NCI-H446 treated with DMSO at 0.1 percent for 48 hours (cell line): Measurements from ENCODE around the gene SMTN.
A peak's percentile ranks its signal among the peaks of the same experiment; 100 is the strongest.

Experiments used
- DNase-seq: peaks from one replicate; lab custom pipeline; 2025; lab: John Stamatoyannopoulos, UW

The SMTN gene

DNA sequence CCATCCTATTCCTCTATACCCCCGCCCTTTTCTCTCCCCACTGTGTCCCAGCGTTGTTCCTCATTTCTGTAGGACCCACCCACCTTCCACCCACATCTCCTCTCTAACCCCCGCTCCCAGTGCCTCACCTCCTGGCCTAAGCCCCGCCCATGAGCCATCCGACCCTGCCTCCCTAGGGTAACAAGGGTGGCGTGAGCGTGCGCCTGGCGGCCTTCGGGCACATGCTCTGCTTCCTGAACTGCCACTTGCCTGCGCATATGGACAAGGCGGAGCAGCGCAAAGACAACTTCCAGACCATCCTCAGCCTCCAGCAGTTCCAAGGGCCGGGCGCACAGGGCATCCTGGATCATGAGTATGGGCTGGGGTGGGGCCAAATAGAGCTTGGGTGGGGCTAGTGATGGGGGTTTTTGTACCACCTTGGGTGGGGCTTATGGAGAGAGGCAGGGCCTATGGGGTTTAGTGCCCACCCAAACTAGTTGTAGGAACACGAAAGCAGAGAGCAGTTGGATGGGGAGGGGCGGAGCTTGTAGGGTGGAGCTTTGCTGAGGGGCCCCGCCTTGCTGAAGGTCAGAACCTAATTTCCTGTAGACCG, 46.2 kb downstream of the SMTN start:
- no peak for DNase-seq

DNA sequence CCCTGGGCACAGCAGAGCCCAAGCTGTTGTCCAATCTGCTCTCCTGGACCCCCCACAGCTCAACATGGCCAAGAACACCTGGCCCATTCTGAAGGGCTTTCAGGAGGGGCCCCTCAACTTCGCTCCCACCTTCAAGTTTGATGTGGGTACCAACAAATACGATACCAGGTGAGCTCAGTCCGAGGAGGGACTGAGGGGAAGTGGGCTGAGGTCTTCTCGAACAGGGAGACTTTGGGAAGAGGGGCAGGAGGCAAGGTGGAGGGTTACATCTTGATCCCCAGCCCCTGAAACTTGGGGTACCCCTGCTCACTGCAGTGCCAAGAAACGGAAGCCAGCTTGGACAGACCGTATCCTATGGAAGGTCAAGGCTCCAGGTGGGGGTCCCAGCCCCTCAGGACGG, 47.0 kb downstream of the SMTN start:
- no peak for DNase-seq

DNA sequence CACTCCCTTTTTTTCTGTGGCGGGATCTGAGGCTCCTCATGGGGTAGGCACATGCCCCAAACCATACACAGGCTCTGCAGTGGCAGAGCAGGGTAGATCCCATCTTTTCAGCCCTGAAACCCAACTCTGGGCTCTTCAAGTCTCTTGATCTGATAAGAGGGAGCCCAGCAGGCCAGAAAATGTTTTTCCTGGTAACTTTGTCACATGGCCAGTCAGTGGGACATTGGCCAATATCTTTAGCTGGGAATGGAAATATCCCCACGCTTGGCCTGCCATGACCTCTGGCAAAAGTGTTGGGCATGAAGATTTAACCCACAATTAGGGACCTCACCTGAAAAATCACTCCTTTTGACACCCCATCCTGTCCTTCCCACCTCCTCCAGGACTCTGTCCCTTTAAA, 49.8 kb downstream of the SMTN start:
- DNase-seq = no peak

DNA sequence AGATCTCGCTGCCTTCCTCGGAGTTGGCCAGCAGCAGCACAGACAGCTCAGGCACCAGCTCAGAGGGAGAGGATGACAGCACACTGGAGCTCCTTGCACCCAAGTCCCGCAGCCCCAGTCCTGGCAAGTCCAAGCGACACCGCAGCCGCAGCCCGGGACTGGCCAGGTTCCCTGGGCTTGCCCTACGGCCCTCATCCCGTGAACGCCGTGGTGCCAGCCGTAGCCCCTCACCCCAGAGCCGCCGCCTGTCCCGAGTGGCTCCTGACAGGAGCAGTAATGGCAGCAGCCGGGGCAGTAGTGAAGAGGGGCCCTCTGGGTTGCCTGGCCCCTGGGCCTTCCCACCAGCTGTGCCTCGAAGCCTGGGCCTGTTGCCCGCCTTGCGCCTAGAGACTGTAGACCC, 52.8 kb downstream of the SMTN start:
- DNase-seq = no peak

DNA sequence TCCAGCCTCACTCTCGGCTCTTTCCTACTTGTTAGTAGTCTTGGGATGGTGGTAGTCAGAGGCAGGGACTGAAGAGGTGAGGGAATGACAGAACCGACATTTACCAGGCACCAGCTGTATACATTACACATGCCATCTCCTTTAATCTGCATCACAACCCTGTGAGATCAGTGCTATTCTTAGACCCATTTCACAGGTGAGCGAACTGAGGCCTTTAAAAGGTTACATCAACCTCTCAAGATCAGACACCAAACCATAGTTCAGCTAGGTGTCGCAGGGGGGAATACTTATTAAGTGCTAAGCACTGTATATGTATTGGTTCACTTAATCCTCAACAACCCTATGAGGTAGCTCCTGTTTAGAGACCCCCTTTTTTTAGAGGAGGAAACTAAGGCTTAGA, 53.6 kb downstream of the SMTN start:
- no peak for DNase-seq

DNA sequence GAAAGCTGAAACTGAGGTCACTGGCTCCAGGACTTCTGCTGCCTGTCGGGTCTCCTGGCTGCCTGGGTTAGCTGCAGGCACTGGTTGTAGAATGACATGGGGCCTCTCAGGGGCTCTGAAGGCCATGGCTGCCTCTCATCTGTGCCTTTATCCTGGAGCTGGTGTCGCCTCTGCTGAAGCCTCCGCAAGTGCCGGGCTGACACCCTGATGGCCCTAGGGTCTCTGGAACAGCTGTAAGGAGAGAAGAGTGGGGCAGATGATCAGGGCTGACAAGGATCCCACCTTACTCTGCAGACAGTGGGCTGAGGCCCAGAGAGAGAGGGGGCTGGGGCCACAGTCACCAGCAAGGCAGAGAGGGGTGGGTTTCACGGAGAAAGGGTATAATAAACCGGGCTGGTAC, 54.6 kb downstream of the SMTN start:
- no peak for DNase-seq

DNA sequence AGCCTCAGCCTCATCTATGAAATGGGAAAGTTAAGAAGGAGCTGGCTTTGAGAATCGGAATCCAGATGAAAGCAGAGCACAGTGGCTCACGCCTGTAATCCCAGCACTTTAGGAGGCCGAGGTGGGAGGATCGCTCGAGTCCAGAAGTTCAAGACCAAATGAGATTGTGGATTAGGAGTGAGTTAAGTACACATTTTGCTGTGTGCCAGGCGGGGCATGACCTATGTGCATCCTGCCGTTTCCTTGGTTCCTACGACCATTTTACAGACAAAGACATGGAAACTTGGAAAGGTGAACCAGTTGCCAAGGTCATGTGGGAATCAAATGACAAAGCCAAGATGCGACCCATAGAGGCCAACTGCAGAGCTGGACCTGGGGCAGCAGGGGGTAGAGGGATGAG, 55.0 kb downstream of the SMTN start:
- no peak for DNase-seq

DNA sequence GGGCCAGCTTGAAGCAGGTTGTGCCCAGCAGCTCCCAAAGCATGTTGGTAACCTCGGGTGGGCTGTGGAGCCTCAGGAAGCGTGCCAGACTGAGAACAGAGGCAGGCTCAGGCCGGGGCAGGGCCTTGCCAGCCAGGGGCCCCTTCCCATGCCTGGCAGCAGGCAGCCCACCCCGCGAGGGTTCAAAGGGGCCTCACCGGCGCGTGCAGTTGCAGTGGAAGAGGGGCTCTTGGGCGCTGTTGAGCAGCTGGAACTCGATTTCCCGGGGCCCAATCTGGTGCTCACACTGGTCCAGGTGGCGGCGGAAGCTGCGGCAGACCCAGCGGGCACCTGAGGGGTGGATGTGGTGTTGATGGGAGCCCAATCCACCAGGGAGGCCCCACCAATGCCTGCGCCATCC, 55.6 kb downstream of the SMTN start:
- DNase-seq = no peak

DNA sequence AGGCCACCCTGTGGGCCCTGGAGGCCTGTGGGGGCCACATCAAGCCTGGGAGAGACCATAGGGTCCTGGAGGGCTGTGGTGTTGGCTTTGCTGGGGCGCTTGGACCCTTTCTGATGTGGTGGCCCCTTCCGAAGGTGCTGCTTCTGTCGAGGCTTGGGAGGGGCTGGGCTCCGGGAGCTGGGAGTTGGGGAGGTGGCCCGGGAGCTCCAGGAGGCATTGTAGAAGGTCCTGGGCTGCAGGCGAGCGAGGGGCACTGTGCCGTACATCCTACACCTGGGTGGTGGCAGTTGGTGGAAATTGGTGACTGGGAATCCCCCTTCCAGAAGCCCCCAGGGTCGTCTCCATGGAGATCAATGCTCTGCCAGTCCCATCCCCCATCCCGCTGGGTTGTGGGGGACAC, 56.6 kb downstream of the SMTN start:
- DNase-seq = no peak

DNA sequence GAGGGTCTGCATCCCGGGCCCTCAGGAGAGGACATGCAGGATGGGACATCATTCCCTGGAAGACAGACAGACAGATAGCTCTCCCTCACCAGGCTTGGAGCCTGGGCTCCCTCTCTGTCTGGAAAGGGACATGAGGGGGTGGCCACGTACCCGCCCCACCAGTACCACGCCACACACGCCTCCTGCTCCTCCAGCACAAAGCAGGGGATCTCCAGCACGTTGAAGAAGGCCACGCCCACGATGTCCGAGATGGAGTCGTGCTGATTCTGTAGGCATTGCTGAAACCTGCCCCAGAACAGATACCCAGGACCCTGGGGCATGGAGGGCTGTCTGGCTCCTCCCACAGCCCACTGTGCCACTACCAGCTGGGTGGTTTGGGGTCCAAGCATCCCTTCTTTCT, 57.0 kb downstream of the SMTN start:
- no peak for DNase-seq

DNA sequence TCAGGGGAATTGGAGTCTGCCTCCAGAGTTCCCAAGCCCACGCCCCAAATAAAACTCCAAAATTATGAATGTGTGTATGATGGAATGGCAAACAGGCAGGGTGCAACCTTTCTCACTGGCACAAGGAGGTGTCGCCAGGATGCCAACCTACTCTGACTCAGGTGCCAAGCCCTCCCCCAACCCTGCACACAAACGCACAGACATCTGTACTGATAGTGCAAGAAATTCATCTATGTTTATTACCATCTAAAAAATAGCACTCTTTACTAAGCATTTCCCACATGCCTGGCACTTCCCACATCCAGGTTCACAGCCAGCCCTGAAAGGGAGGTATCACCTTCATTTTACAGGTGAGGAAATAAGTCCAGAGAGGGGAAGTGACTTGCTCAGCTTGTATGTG, 57.9 kb downstream of the SMTN start:
- DNase-seq = no peak

DNA sequence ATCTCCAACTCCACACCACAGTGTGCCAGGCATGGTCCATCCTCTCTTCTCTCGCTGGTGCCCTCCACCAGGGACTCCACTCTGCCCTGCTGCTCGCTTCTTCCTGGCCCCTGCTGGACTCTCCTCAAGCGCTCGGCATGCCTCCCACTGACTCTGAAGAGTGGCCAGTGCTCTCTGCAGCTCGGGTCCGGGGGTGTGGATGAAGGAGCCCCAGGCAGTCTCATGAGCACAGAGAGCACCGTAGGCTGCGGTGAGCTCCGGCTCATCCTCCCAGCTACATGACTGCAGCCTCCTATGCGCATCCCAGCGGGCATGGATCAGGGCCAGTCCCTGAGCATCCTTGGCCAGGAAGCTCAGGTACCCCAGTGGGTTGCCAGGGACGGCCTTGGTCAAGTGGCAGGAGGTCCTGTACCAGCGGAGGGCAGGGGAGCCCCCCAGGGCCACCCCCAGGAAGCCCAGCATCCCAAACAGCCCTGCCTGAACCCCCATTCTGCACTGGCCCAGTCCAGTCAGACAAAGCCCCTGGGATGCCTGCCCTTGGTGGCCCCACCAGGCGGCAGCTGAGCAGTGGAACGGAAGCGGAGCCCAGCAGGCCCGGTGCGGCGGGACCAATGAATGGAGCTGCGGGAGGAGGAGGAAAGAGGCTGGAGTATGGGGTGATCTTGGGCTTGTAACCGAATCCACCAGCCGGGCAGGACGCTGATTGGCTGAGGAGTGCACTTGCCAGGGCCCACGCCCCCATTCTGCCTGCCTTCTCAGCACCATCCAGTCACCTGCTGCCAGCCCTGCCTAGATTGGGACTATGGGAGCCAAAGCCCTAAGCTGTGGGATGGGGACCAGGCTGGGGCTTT, 59.0 kb downstream of the SMTN start, which contains the start of gene PLA2G3:
Gene PLA2G3, minus strand, starts transcription at position 643 of the 851 bp plus-strand sequence. Its CDS starts 154 bp downstream, at position 489.
- peak; percentile 81 for DNase-seq

DNA sequence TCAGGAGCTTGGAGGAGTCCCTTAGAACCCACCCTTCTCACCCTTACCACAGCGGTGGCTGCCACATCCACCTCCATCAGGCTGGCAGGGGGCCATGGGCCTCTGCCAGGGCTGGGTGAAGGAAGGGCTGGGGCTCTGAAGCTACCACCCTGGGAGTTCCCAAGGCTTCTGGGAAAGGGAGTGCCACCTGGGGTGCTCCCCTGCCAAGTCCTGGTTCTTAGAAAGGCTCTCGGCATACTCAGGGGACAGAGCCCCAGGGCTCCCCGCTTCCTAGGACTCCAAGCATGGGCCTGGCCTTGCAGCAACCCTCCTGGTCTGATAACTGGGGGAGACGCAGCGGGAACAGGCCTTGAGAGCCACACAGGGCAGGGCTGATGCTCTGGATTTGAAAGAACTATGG, 59.6 kb downstream of the SMTN start:
- no peak for DNase-seq

DNA sequence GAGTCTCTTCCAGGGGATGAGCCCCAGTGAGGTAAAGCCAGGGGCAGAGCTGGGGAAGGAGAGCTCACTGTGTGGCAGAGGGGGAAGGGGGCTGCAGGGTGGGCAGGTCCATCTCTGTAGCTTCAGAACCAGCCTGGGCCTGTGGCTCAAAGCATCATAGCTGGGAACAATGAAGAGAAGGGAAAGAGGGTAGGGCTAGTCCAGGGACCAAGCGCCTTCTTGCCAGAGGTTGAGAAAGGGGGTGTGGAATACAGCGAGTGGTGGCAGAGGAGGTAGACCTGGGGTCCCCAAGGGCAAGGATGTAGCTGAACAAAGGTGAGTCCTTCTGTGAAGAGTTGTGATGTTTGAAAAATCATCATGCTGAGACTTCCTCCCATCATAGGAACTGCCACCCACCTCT, 60.4 kb downstream of the SMTN start:
- DNase-seq = no peak

DNA sequence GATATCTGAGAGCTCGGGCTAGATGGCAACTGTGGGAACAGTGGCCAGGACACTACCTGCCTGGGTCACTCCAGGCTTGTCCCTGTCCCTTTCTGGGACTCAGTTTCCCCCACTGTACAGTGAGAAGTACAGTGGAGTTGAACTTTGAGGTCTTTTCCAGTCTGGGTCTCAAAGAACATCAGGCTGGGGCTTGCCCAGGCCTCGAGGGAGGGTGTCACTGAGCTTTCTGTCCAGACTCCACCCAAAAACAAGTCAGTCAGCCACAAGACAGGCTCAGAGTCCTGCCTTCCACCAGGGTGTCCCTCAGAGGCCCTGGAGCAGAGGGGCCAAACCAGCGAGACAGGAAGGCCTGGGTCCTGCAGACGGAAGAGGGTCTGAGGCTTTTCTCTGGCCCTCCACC, 61.2 kb downstream of the SMTN start:
- no peak for DNase-seq

DNA sequence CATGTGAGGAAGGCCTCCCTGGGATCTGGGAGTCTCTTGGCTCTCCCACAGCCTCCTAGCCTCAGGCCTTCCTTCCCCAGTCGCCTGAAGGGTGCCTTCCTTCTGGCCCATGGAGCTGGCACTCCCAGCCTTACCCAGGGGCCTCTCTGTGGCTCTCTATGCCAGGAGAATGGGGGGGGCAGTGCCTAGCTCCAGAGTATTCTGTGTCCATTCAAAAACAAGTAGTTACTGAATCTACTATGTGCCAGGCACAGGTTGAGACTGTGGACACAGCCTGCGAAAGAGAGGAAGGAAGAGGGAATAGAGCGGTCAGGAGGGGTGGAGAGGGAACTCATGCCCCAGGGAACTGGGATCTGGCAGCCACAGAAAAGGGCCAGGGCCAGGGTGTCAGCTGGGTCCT, 61.9 kb downstream of the SMTN start:
- DNase-seq = no peak

DNA sequence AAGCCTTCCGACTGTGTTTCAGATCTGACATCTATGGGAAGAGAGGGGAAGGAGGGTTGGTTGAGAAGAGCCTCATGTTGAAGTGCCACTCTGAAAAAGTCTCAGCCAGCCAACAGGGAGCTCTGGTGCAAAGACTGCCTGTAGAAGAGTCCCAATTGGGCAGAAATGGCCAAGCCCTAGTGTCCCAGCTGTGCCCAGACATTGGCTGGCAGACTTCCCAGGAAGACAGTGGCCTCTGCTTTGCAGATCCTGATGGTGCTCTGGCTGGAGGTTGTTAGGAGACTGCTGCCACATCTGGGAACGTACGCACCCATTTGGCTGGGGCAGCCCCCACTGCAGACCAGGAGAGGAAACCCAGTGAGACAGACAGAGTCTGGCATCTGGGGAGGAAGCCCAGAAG, 62.4 kb downstream of the SMTN start:
- DNase-seq = peak; percentile 22

DNA sequence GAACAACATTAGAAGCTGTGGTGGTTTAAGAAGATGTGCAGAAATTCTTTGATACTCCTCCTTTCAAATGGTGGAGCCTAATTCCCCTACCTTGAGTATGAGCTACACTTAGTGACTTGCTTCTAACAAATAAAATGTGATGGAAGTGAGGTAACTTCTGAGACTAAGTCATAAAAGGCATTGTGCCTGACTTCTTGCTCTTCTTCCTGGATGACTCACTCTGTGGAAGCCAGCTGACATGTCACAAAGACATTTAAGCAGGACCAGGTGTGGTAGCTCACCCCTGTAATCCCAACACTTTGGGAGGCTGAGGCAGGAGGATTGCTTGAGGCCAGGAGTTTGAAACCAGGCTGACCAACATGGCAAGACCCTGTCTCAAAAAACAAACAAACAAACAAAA, 63.1 kb downstream of the SMTN start:
- no peak for DNase-seq

DNA sequence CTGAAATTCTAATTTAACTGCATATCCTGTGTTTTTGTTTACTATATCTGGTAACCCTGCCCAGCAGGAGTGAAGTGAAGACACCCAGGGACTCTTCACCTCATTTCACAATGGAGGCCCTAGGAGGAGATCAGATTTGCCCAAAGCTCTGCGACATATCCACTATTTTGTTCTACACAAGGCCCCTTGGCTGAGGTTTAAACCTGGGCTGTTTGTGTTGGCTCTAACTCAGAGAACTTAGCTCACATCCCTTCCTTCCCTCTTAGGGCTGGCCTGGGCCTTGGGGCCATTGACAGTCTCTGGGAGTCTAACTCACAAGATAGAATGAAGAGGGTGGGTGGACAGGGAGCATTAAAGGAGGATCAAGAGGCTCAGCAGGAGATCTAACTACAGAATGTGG, 67.4 kb downstream of the SMTN start:
- DNase-seq = no peak

DNA sequence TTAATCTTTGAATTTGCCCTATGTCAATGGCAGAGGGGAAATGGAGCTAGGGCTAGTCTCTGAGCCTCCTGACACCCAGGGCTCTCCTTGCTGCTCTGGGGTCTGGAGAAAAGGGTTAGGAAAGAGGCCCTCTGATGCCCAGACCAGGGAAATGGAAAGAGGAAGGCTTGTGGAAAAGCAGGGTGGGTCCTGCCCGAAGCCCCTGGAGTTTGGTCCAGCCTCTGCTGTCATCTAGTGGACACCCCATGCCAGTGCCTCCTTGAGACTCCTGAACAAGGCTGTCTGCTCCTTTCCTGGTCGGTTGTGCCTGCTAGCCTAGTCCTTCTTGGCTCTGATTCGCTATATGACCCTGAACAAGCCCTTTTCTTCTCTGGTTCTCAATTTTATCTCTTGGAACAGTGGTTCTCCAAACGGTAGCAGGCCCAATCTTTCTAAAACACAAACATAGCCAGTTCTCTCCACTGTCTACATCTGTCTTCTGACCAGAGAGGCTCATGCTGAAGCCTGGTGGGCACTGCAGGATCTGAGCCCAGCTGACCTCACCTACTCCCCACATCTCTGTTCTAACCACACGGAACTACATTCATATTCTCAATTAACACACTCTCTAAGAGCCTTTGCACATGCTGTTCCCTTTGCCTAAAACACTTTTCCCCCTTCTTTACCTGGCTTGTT, 68.0 kb downstream of the SMTN start:
- DNase-seq = peak; percentile 56

DNA sequence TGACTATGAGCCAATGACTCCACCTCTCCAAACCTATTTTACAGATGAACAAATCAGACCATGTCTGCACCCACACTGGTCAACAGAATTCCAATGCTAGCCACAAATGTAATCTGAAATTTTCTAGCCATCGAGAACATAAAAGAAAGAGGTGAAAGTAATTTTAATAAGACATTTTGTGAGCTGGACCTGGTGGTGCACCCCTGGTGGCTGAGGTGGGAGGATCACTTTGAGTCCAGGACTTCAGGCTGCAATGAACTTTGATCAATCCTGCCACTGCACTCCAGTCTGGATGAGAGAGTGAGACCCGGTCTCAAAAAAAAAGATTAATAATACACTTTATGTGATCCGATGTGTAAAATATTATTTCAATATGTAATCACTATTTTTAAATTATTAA, 69.5 kb downstream of the SMTN start:
- DNase-seq = no peak

DNA sequence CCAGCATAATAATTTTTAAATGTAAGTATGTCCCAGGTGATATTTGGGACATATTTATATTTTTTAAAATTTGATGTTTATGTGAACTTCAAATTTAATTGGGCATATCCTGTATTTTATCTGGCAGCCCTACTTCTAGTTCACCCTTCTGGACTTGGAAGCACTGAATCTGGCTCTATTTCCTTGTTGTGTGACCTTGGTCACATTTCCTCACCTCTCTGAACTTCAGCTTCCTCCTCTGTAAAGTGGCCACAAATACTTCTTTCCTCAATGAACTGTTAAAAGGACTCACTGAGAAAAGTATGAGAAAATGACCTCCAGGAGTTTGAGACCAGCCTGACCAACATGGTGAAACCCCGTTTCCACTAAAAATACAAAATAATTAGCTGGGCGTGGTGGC, 70.8 kb downstream of the SMTN start:
- no peak for DNase-seq

DNA sequence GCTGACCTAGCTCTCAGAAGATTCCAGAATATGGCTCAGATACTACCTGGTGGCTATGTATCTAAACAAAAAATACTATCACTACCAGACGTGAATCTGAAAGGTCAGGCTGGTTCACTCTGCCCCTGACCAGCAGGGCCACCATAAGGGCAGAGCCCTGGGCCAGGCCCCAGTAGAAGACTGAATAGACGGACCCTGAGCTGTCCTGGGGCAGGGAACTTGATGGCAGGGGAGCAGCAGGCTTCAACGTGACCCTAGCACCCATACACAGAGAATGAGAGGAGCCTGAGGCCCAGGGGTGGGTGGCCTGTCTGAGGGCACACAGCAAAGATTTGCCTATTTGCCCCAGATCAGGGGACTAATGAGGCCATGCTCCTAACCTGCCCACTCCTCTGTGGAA, 72.2 kb downstream of the SMTN start:
- no peak for DNase-seq
